Epidermal melanocyte (primary cell): ENCODE measurements around the gene MAGEC3.
"Not testable (repeated sequence)": the region's sequence is repeated elsewhere in the genome, so short reads cannot be mapped to it uniquely, and the experiment has no call there.

Source experiments
- DNase-seq: peaks from one replicate; pipeline ENCODE4 v3.0.0; 2011; ENCODE audit warnings: low spot score; ENCODE audit not compliant: insufficient read length

Gene MAGEC3, protein sequence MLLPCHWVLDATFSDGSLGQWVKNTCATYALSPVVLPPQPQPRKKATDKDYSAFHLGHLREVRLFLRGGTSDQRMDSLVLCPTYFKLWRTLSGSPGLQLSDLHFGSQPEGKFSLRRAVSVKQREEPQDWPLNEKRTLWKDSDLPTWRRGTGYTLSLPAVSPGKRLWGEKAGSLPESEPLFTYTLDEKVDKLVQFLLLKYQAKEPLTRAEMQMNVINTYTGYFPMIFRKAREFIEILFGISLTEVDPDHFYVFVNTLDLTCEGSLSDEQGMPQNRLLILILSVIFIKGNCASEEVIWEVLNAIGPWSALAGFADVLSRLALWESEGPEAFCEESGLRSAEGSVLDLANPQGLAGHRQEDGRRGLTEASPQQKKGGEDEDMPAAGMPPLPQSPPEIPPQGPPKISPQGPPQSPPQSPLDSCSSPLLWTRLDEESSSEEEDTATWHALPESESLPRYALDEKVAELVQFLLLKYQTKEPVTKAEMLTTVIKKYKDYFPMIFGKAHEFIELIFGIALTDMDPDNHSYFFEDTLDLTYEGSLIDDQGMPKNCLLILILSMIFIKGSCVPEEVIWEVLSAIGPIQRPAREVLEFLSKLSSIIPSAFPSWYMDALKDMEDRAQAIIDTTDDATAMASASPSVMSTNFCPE

GRCh38 chrX:141838016-141838415 is at the start of gene MAGEC3:
Gene MAGEC3 (plus strand): TSS chrX:141838316. CDS start chrX:141838316, 0 bp downstream.
- no peak for DNase-seq

DNA sequence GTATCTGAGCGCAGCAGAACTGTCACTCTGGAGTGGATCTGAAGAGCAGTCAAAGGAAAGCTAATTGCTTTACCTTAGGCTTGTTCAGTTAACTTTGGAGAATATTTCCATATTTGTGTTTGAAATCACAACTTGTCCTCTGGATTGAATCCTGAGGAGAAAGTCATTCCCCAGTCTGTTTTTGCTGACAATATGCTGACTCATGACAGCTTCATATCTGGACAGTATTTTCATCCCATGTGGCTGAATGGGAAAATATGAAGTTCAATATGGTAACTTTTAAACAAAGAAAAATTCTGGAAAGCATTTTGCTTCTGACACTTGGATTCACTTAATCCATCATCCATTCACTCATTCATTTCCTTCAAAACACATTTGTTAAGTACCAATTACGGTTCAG is 46.3 kb upstream of the MAGEC3 start:
- no peak for DNase-seq

DNA sequence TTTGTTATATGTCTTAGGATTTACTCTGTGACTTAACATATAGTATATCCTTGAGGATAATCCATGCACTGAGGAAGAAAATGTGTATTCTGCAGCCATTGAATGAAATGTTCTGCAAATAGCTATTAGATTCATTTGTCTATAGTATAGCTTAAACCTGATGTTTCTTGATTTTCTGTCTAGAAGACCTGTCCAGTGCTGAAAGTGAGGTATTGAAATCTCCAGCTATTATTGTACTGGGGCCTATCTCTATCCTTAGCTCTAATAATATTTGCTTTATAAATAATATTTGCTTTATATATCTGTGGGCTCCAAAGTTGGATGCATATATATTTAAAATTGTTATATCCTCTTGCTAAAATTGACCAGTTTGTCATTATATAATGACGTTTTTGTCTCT is 26.7 kb upstream of the MAGEC3 start:
- DNase-seq: no peak

GRCh38 chrX:141814213-141814857 is 23.8 kb upstream of the MAGEC3 start:
- no peak for DNase-seq

- DNase-seq: no peak
Observed at GRCh38 chrX:141815904-141816303, 22.2 kb upstream of the MAGEC3 start.

DNA sequence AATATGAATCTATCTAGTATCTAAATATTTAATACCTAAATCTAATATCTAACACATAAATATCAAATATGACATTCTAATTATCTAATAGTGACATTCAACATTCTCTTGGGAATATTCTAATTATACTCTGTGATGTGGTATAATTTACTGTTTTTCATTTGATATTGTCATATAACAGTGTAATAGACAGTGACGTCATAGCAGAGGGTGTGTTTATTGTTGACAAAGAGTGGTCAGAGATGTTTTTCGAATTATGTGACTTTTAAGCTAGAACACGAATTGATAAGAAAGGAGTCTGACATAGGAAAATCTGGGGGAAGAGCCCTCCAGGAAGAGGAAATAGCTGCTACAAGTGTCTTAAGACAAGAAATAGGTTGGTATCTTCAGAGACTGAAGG is 5.9 kb upstream of the MAGEC3 start:
- no peak for DNase-seq

GRCh38 chrX:141839856-141840255 is 1.7 kb downstream of the MAGEC3 start:
- no peak for DNase-seq

DNA sequence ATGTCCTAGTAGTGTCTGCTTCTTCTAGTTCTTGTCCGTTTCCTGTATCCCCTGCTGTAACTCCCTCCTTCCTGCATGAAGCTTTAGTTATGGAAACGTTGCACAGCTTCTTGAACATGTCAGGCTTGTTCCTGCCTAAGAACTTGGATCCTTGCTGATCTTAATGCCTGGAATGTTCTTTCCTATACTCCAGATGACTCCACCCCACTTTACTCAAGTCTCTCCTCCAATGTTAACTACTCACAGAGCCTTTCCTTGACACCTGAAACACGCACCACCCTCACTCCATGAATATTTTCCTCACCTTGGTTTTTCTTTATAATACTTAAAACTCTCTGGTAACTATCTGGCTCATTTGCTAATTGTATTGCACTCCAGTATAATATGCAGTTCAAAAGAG is 19.4 kb downstream of the MAGEC3 start:
- DNase-seq: no peak

GRCh38 chrX:141879616-141880015 is 41.5 kb downstream of the MAGEC3 start:
- DNase-seq: no peak

- not testable (repeated sequence) for DNase-seq
Observed at GRCh38 chrX:141888811-141889210, 50.7 kb downstream of the MAGEC3 start.

- DNase-seq: no peak
Observed at GRCh38 chrX:141894733-141895132, 56.6 kb downstream of the MAGEC3 start.

GRCh38 chrX:141897690-141898089 is 59.6 kb downstream of the MAGEC3 start:
- no peak for DNase-seq

DNA sequence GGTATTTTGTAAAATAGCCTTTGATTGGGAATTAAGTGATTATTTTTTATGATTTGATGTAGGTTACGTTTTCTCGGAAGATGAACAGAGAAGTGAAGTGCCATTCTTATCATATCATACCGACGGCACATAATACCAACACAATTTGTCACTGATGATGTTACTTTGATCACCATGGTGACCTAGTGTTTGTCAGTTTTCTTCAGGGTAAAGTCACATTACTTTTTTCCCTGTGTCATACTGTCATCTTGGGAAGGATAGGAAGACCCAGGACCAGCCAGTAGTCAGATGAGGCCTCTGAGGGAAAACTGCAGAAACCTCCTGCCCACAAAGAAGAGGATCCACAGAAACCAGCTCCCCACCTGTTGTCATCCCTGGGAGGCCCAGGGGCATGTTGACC is 64.2 kb downstream of the MAGEC3 start:
- no peak for DNase-seq

GRCh38 chrX:141903400-141904155 is 65.5 kb downstream of the MAGEC3 start, which contains the start of gene MAGEC1:
Gene MAGEC1 (plus strand): TSS chrX:141903894. CDS start chrX:141905073, 1,179 bp downstream.
- no peak for DNase-seq

DNA sequence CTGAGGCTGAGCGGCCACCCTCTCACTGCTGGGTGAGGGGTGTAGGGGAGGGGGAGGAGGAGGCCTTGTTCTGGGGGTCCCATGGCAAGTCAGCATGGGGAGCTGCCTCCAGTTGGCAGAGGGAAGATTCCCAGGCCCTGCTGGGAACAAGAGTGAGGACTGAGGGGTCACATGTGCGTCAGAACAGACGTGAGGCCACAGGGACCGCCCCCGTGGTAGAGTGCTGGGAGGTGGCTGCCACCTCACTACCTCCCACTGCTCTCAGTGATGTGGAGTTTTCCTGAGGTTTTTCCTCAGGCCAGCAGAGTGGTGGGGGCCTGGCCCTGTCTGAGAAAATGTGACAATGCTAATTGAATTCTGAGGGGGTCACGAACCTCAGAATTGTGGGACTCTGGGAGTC is 66.1 kb downstream of the MAGEC3 start:
- DNase-seq: no peak

- DNase-seq: no peak
Observed at GRCh38 chrX:141917801-141918200, 79.7 kb downstream of the MAGEC3 start.

GRCh38 chrX:141924293-141924692 is 86.2 kb downstream of the MAGEC3 start:
- no peak for DNase-seq

DNA sequence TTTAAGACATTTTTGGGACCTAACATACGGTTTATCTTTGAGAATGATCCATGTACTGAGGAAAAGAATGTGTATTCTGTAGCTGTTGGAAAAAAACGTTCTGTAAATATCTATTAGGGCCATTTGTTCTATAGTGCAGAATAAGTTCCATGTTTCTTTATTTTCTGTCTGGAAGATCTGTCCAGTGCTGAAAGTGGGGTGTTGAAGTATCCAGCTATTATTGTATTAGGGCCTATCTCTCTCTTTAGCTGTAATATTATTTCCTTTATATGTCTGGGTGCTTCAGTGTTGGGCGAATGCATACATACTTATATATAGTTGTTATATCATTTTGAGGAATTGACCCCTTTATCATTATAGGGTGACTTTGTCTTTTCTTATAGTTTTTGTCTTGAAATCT is 90.3 kb downstream of the MAGEC3 start:
- no peak for DNase-seq

DNA sequence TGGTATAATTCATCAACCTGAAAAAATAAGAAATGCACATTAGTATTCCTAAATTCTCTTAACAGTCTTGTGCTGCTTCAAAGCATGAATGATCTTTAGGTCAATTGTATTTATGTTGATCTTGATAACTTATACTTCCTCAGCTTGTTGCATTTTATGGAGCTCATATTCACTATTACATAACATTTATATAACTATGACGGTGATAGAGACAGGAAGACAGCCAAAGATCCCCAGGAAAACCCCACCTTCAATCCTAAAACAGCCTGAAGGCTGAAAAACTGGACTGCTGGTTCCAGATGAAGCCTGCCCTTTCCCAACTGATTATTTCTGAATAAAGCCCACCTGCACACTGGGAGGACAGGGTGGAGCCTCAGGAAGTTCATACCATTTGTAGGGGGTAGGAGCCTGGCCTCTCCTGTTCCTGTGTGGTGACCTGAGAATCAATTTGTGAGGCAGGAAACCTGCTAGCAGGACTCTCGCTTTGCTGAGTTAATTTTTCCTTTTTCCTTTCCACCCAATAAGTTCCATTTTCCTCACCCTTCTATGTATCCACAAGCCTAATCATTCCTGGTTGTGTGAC is 96.0 kb downstream of the MAGEC3 start:
- DNase-seq: no peak

GRCh38 chrX:141935645-141936044 is 97.5 kb downstream of the MAGEC3 start:
- DNase-seq: no peak

DNA sequence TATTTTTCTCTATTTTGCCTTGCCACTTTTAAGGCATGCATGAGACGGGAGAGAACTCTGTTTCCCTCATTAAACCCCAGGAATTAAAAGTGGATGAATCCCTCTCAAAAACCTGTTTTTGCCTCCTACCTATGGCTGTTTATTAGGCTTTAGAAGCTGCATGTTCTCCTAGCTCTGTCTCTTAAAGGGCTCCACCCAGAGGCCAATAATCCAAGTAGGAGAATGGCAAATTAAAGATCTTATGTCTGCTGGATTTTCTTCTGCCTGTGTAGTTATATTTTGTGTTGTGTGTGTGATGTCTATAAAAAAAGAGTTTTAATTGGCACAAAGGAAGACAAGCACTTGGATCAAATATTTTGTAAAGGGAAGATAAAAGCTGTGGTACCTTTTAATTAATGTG is 98.0 kb downstream of the MAGEC3 start:
- DNase-seq: no peak
